HG02981 (cell line): ENCODE results near the gene TM4SF4.

Source experiments
- ATAC-seq: cut with Tn5 transposase; IDR thresholded peaks from one replicate; pipeline ENCODE4 v1.9.1; 2021; ENCODE audit warnings: mild to moderate bottlenecking, moderate library complexity; ENCODE audit not compliant: unreplicated experiment

The TM4SF4 gene

DNA sequence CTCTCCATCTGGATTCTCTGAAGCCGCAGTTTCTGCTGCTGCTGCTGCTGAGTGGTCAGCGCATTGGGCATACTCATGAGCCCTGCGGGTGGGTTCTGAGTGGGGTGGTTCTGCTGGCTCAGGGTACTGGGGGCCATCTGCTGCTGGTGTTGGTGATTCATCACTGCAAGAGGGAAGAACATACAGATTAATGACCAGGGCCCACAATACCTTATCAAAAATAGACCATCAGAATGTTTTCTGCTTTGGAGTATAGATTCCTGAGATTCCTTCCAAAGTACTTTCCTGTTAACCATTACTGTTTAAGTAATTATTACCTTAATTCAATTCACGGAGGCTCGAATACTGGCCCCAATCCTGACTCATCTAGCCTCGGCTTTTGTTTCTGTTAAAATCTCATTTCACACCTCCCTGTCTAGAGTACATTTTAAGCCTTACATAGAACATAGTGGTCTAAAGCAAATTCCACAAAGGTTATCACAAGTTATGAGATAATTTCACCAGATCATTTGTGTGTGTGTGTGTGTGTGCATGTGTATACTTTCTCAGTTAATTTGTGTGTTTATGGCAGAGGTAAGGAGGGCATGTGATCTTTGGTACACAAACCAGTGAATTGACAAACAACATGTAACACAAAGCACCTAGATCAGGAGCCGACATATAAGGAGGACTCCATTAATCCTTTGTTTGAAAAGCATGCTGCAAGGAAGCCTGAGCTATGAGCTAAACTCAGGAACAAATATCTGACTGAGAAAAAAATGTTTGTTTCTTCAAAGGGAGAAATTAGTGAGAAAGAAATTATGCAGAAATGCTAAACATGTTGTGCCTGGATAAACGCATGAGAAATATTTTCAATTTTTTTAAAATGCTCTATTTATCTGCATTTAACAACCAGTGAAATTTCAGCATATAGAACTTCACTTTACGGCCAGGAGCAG, 68.1 kb downstream of the TM4SF4 start:
- no peak for ATAC-seq

GRCh38 chr3:149545049-149545448, 70.6 kb downstream of the TM4SF4 start:
- ATAC-seq, result no peak

GRCh38 chr3:149547413-149547812, 72.9 kb downstream of the TM4SF4 start:
- ATAC-seq, result no peak

GRCh38 chr3:149547954-149548668, 73.6 kb downstream of the TM4SF4 start:
- no peak for ATAC-seq

DNA sequence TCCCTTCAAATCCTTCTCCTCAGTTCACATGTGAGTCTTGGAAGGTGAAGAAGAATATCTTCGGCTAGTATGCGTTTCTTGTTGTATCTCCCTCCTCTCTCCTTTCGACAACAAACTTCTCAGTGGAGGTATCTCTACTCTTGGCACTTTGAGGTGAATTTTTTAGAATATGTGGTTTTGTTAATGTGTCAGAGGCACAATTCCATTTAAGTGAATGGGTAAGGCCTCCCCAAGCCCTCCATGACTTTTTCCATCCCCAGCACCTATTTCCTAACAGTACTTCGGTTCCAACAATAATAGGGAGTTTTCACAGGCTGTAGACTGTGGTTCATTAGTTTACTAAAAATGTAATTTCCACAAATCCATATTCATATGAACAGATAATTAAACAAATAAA, 74.2 kb downstream of the TM4SF4 start:
- ATAC-seq, result no peak

GRCh38 chr3:149551500-149551899, 77.0 kb downstream of the TM4SF4 start:
- no peak for ATAC-seq

- no peak for ATAC-seq
Observed at GRCh38 chr3:149552700-149553099, 78.2 kb downstream of the TM4SF4 start.
